Keratinocyte (primary cell): ENCODE data around the gene UGT1A8. TPM values are rescaled to one million over a fixed set of nuclear protein-coding genes. Genes with fewer than 3 reads are reported as not detected.

ENCODE experiments used
- DNase-seq: peaks from one replicate; pipeline ENCODE4 v3.0.0-alpha.2; 2011; ENCODE audit warnings: low read depth, missing footprints, low spot score
- FAIRE-seq: peaks from 2 replicates; lab custom pipeline; 2011; peaks lifted over from hg19 to GRCh38; lab: Jason Lieb, UNC
- H2AFZ ChIP-seq: 2 replicates; pipeline ENCODE4 v1.6.0; 2012; ENCODE audit warnings: low read length, control low read depth, inconsistent platforms; ENCODE audit not compliant: control insufficient read depth
- H3K27ac ChIP-seq: 2 replicates; pipeline ENCODE4 v1.5.1; 2011; ENCODE audit warnings: low read length; ENCODE audit not compliant: control insufficient read depth, insufficient read depth
- H3K27me3 ChIP-seq: 3 replicates; pipeline ENCODE4 v1.6.0; 2011; ENCODE audit warnings: low read length; ENCODE audit not compliant: control insufficient read depth, insufficient read depth; ENCODE audit errors: extremely low read depth
- H3K36me3 ChIP-seq, 2 experiments: 2 replicates in 1 of 2; 3 replicates in 1 of 2; pipeline ENCODE4 v1.5.1; 2011; ENCODE audit warnings: low read length in 2 of 2, mild to moderate bottlenecking in 1 of 2; ENCODE audit not compliant: control insufficient read depth in 2 of 2, insufficient read depth in 2 of 2; ENCODE audit errors: extremely low read depth in 1 of 2
- H3K4me1 ChIP-seq: 3 replicates; pipeline ENCODE4 v1.5.1; 2011; ENCODE audit warnings: low read length; ENCODE audit not compliant: control insufficient read depth, insufficient read depth; ENCODE audit errors: extremely low read depth
- H3K4me2 ChIP-seq: 3 replicates; pipeline ENCODE4 v1.6.0; 2011; ENCODE audit warnings: low read depth, low read length; ENCODE audit not compliant: control insufficient read depth, insufficient read depth; ENCODE audit errors: extremely low read depth
- H3K4me3 ChIP-seq, 3 experiments: fragments of 200-600 bp in 1 of 3; sonication (generic) in 1 of 3; 2 replicates in 2 of 3; 3 replicates in 1 of 3; pipeline ENCODE4 v1.5.1; 2011 to 2016; ENCODE audit warnings: low read length in 3 of 3, mild to moderate bottlenecking in 3 of 3, control low read depth in 2 of 3, inconsistent platforms in 1 of 3, low read depth in 1 of 3, mixed read lengths in 1 of 3, mixed run types in 1 of 3, moderate library complexity in 1 of 3; ENCODE audit not compliant: control insufficient read depth in 2 of 3, insufficient read depth in 2 of 3; ENCODE audit errors: extremely low read depth in 1 of 3
- H3K79me2 ChIP-seq: 2 replicates; pipeline ENCODE4 v1.6.0; 2012; ENCODE audit warnings: low read length; ENCODE audit not compliant: control insufficient read depth, insufficient read depth
- H3K9ac ChIP-seq: 3 replicates; pipeline ENCODE4 v1.6.0; 2011; ENCODE audit warnings: low read length; ENCODE audit not compliant: control insufficient read depth, insufficient read depth; ENCODE audit errors: extremely low read depth
- H3K9me1 ChIP-seq: 3 replicates; pipeline ENCODE4 v1.6.0; 2011; ENCODE audit warnings: low read length; ENCODE audit not compliant: control insufficient read depth, insufficient read depth; ENCODE audit errors: extremely low read depth
- H3K9me3 ChIP-seq: 2 replicates; pipeline ENCODE4 v1.5.1; 2012; ENCODE audit warnings: low read depth, low read length; ENCODE audit not compliant: control insufficient read depth
- H4K20me1 ChIP-seq: 3 replicates; pipeline ENCODE4 v1.6.0; 2011; ENCODE audit warnings: low read length; ENCODE audit not compliant: control insufficient read depth, insufficient read depth; ENCODE audit errors: extremely low read depth
- EZH2 ChIP-seq: IDR thresholded peaks from one replicate; pipeline ENCODE4 v1.6.1; 2012; ENCODE audit warnings: inconsistent platforms, mild to moderate bottlenecking, low read length, moderate library complexity
- dilution Hi-C: fragments of 300-500 bp; cut with MboI; formaldehyde crosslinking; loops from one replicate; pipeline ENCODE4 v1.7.0; 2020; ENCODE audit warnings: low sequenced_read_pairs; ENCODE audit not compliant: extremely low pct_ligation_motif_present
- polyA plus RNA-seq, 5 experiments: library from polyadenylated mRNA; depleted of rRNA in 3 of 5; stranded (reverse) in 3 of 5; stranded (forward) in 1 of 5; unstranded in 1 of 5; fragments of >200 nt; gene quantifications; 1 replicate in 1 of 5; 2 replicates in 3 of 5; 3 replicates in 1 of 5; pipeline versions ENCODE4 v1.2.1 to v1.2.3, GENCODE V29; 2011 to 2012; ENCODE audit warnings: missing spikeins in 2 of 5, low read depth in 1 of 5, low replicate concordance in 1 of 5
- TF ChIP-seq, protein P1 (sequence below), 3 experiments: IDR thresholded peaks in 1 of 3; conservative IDR thresholded peaks in 1 of 3; optimal IDR thresholded peaks in 1 of 3; 2 replicates in 2 of 3; 3 replicates in 1 of 3; pipeline versions ENCODE3 to v1.5.1; 2011; ENCODE audit warnings: low read length in 3 of 3, mild to moderate bottlenecking in 3 of 3, moderate library complexity in 2 of 3, control low read depth in 1 of 3, inconsistent platforms in 1 of 3; ENCODE audit not compliant: insufficient read depth in 2 of 3; ENCODE audit errors: extremely low read depth in 1 of 3

UGT1A8 gene
- polyA plus RNA-seq, 1 donor (not counting 4 experiments of a cell fraction or from before 2014, with no cell fraction given): 0.64 TPM

DNA sequence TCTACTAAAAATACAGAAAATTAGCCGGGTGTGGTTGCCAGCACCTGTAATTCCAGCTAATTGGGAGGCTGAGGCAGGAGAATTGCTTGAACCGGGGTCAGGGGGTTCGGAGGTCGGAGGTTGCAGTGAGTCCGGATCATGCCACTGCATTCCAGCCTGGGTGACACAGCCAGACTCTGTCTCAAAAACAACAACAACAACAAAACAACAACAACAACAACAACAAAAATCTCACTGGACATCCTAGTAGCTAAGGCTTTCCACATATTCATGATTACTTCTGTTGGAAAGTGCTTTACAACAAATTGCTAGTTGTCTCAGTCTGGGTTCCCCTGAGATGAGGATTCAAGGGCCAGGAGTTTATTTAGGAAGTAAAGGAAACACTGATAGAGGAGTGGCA lies 156.4 kb downstream of the UGT1A8 start:
- no peaks in the 10 kb centered on the region for H3K79me2 ChIP-seq
- no peak overlapping the region for H3K4me2 ChIP-seq
- no peak overlapping the region for H3K9ac ChIP-seq
- H3K9me3 ChIP-seq: peaks cover 3% of the 10 kb centered on the region
- no peak for TF ChIP-seq EZH2
- TF ChIP-seq, protein P1, sequence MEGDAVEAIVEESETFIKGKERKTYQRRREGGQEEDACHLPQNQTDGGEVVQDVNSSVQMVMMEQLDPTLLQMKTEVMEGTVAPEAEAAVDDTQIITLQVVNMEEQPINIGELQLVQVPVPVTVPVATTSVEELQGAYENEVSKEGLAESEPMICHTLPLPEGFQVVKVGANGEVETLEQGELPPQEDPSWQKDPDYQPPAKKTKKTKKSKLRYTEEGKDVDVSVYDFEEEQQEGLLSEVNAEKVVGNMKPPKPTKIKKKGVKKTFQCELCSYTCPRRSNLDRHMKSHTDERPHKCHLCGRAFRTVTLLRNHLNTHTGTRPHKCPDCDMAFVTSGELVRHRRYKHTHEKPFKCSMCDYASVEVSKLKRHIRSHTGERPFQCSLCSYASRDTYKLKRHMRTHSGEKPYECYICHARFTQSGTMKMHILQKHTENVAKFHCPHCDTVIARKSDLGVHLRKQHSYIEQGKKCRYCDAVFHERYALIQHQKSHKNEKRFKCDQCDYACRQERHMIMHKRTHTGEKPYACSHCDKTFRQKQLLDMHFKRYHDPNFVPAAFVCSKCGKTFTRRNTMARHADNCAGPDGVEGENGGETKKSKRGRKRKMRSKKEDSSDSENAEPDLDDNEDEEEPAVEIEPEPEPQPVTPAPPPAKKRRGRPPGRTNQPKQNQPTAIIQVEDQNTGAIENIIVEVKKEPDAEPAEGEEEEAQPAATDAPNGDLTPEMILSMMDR (optimal IDR thresholded peaks at IDR 0.05 in 1 of 3, IDR thresholded peaks at IDR 0.05 in 1 of 3, conservative IDR thresholded peaks at IDR 0.05 in 1 of 3; ENCODE audit: extremely low read depth in 1 of 3, insufficient read depth in 2 of 3, low read length in 3 of 3): no peak
- H3K9me1 ChIP-seq: no peaks in the 10 kb centered on the region
- no peak overlapping the region for H2AFZ ChIP-seq
- DNase-seq (no peak), FAIRE-seq (no peak)
- no peak overlapping the region for H3K27ac ChIP-seq
- peaks cover 11 to 15% of the 10 kb centered on the region in 2 experiments for H3K36me3 ChIP-seq
- no peak overlapping the region for H3K4me3 ChIP-seq
- dilution Hi-C loops: no loop called here
- no peaks in the 10 kb centered on the region for H3K4me1 ChIP-seq
- H3K27me3 ChIP-seq: no peaks in the 10 kb centered on the region
- no peaks in the 10 kb centered on the region for H4K20me1 ChIP-seq

DNA sequence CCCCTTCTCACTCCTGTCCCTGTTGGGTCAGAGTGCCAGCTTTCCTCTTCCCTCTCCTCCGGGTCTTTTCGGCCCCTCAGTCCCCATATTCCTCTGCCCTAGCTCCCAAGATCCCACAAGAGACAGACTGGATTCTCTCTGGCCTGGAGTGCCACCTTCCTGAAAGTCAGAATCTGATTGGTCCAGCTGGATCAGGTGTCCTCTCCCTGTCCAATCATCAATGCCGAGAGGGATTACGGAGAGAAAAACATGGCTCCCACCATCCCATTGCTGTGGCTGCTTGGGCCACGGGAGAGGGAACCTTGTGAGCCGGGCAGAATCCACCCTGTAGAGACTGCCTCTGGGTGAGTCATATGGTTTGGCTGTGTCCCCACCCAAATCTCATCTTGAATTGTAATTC lies 158.0 kb downstream of the UGT1A8 start:
- Histone ChIP-seq H3K9me3 (peaks cover 3% of the 10 kb centered on the region), H3K27me3 (no peaks in the 10 kb centered on the region), H3K4me3 (no peak overlapping the region), H3K36me3 (peaks cover 0 to 9% of the 10 kb centered on the region in 2 experiments), H3K79me2 (no peaks in the 10 kb centered on the region), H3K9me1 (no peaks in the 10 kb centered on the region), H3K4me2 (no peak overlapping the region), H3K9ac (no peak overlapping the region), H3K4me1 (no peaks in the 10 kb centered on the region), H4K20me1 (no peaks in the 10 kb centered on the region), H2AFZ (no peak overlapping the region), H3K27ac (no peak overlapping the region)
- FAIRE-seq (no peak), DNase-seq (no peak)
- TF ChIP-seq, protein P1 (optimal IDR thresholded peaks at IDR 0.05 in 1 of 3, IDR thresholded peaks at IDR 0.05 in 1 of 3, conservative IDR thresholded peaks at IDR 0.05 in 1 of 3; ENCODE audit: extremely low read depth in 1 of 3, insufficient read depth in 2 of 3, low read length in 3 of 3): no peak
- TF ChIP-seq EZH2: no peak
- dilution Hi-C loops: no loop called here
